ENCODE measurements around the gene DCTPP1. TPM values are rescaled to one million over a fixed set of nuclear protein-coding genes. Genes with fewer than 3 reads are reported as not detected.

Gene DCTPP1
- total and polyA plus RNA-seq, 9 of the 15 experiments (the other 6 are each of a cell fraction or from before 2014, with no cell fraction given) = 45.0 to 132 (median 80.6) TPM

GRCh38 chr16:30394592-30395154 lies 35.2 kb downstream of the DCTPP1 start (continued):
- TF ChIP-seq, protein P1, sequence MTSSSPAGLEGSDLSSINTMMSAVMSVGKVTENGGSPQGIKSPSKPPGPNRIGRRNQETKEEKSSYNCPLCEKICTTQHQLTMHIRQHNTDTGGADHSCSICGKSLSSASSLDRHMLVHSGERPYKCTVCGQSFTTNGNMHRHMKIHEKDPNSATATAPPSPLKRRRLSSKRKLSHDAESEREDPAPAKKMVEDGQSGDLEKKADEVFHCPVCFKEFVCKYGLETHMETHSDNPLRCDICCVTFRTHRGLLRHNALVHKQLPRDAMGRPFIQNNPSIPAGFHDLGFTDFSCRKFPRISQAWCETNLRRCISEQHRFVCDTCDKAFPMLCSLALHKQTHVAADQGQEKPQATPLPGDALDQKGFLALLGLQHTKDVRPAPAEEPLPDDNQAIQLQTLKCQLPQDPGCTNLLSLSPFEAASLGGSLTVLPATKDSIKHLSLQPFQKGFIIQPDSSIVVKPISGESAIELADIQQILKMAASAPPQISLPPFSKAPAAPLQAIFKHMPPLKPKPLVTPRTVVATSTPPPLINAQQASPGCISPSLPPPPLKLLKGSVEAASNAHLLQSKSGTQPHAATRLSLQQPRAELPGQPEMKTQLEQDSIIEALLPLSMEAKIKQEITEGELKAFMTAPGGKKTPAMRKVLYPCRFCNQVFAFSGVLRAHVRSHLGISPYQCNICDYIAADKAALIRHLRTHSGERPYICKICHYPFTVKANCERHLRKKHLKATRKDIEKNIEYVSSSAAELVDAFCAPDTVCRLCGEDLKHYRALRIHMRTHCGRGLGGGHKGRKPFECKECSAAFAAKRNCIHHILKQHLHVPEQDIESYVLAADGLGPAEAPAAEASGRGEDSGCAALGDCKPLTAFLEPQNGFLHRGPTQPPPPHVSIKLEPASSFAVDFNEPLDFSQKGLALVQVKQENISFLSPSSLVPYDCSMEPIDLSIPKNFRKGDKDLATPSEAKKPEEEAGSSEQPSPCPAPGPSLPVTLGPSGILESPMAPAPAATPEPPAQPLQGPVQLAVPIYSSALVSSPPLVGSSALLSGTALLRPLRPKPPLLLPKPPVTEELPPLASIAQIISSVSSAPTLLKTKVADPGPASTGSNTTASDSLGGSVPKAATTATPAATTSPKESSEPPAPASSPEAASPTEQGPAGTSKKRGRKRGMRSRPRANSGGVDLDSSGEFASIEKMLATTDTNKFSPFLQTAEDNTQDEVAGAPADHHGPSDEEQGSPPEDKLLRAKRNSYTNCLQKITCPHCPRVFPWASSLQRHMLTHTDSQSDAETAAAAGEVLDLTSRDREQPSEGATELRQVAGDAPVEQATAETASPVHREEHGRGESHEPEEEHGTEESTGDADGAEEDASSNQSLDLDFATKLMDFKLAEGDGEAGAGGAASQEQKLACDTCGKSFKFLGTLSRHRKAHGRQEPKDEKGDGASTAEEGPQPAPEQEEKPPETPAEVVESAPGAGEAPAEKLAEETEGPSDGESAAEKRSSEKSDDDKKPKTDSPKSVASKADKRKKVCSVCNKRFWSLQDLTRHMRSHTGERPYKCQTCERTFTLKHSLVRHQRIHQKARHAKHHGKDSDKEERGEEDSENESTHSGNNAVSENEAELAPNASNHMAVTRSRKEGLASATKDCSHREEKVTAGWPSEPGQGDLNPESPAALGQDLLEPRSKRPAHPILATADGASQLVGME (CRISPR knock-in tag; IDR thresholded peaks at IDR 0.05) = no peak
- TF ChIP-seq FOXK2 (conservative IDR thresholded peaks at IDR 0.05 in 1 of 2, IDR thresholded peaks at IDR 0.05 in 1 of 2; ENCODE audit: low read depth in 2 of 2) = peak in 1 of 2 experiments; percentile 20; a peak in 1 of 4 replicates
- no peak for TF ChIP-seq ILK (tag; IDR thresholded peaks at IDR 0.05; ENCODE audit: borderline replicate concordance, low read depth)
- TF ChIP-seq NFIC (IDR thresholded peaks at IDR 0.05) = no peak; the same call in 1 of the 2 replicates
- TF ChIP-seq, protein P2, sequence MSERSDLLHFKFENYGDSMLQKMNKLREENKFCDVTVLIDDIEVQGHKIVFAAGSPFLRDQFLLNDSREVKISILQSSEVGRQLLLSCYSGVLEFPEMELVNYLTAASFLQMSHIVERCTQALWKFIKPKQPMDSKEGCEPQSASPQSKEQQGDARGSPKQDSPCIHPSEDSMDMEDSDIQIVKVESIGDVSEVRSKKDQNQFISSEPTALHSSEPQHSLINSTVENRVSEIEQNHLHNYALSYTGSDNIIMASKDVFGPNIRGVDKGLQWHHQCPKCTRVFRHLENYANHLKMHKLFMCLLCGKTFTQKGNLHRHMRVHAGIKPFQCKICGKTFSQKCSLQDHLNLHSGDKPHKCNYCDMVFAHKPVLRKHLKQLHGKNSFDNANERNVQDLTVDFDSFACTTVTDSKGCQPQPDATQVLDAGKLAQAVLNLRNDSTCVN (CRISPR knock-in tag; IDR thresholded peaks at IDR 0.05) = 0 out of 2 replicates have a peak, but pooled peaks have one; percentile 24
- no peak for TF ChIP-seq SRSF7 (optimal IDR thresholded peaks at IDR 0.05; ENCODE audit: low read depth, low read length)
- TF ChIP-seq DNMT1 (IDR thresholded peaks at IDR 0.05) = no peak
- no peak for TF ChIP-seq KLF1 (tag; IDR thresholded peaks at IDR 0.05)
- peak; percentile 25; the same call in 1 of the 2 replicates for TF ChIP-seq TAL1 (IDR thresholded peaks at IDR 0.05)
- no peak for TF ChIP-seq MEF2A (IDR thresholded peaks at IDR 0.05; ENCODE audit: control insufficient read depth, low read depth, low read length)
- TF ChIP-seq, protein P3, sequence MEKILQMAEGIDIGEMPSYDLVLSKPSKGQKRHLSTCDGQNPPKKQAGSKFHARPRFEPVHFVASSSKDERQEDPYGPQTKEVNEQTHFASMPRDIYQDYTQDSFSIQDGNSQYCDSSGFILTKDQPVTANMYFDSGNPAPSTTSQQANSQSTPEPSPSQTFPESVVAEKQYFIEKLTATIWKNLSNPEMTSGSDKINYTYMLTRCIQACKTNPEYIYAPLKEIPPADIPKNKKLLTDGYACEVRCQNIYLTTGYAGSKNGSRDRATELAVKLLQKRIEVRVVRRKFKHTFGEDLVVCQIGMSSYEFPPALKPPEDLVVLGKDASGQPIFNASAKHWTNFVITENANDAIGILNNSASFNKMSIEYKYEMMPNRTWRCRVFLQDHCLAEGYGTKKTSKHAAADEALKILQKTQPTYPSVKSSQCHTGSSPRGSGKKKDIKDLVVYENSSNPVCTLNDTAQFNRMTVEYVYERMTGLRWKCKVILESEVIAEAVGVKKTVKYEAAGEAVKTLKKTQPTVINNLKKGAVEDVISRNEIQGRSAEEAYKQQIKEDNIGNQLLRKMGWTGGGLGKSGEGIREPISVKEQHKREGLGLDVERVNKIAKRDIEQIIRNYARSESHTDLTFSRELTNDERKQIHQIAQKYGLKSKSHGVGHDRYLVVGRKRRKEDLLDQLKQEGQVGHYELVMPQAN (IDR thresholded peaks at IDR 0.05; ENCODE audit: borderline replicate concordance) = no peak
- TF ChIP-seq KHSRP (IDR thresholded peaks at IDR 0.05) = no peak
- TF ChIP-seq, protein P4, sequence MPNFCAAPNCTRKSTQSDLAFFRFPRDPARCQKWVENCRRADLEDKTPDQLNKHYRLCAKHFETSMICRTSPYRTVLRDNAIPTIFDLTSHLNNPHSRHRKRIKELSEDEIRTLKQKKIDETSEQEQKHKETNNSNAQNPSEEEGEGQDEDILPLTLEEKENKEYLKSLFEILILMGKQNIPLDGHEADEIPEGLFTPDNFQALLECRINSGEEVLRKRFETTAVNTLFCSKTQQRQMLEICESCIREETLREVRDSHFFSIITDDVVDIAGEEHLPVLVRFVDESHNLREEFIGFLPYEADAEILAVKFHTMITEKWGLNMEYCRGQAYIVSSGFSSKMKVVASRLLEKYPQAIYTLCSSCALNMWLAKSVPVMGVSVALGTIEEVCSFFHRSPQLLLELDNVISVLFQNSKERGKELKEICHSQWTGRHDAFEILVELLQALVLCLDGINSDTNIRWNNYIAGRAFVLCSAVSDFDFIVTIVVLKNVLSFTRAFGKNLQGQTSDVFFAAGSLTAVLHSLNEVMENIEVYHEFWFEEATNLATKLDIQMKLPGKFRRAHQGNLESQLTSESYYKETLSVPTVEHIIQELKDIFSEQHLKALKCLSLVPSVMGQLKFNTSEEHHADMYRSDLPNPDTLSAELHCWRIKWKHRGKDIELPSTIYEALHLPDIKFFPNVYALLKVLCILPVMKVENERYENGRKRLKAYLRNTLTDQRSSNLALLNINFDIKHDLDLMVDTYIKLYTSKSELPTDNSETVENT (CRISPR knock-in tag; IDR thresholded peaks at IDR 0.05) = no peak
- TF ChIP-seq FOXM1 (IDR thresholded peaks at IDR 0.05; ENCODE audit: low read depth) = no peak
- TF ChIP-seq FOXM1 (CRISPR knock-in tag; IDR thresholded peaks at IDR 0.05; ENCODE audit: low read depth) = no peak
- TF ChIP-seq SMARCC2 (IDR thresholded peaks at IDR 0.05; ENCODE audit: low read depth) = no peak
- peak; percentile 48 for TF ChIP-seq ARID1B (IDR thresholded peaks at IDR 0.05)
- TF ChIP-seq STAG1 (CRISPR knock-in tag; IDR thresholded peaks at IDR 0.05; ENCODE audit: borderline replicate concordance) = no peak

All from K562 (cell line).